ENCODE data around the gene ZNF804A. TPM values are rescaled to one million over a fixed set of nuclear protein-coding genes. Genes with fewer than 3 reads are reported as not detected.

ZNF804A gene
- polyA plus RNA-seq, 3 donors, result 0.83 to 3.7 (median 1.8) TPM

DNA sequence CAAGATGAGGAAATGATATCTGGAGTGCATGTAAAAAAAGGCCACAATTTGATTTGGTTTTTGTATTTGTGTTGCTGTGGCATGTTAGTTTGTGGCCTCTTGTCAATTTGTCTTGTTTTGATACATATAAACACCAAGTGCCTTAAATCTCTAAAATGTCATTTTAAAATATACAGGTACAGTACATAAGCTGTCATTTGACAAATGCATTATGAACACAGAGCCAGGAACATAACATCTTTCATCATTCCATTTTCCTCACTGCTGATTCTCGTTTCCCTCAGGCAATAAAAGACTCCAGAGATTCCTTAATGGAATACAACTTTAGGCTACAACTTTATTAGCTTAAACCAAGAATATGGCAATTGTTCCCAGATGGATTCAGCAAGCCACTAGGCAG is 217.5 kb downstream of the ZNF804A start:
- intact Hi-C loops (cut with micrococcal nuclease), result no loop called here
- H3K4me2 ChIP-seq (replicated peaks; ENCODE audit: extremely low read depth, low read length, poor library complexity, severe bottlenecking), result no peak overlapping the region
- Mint-ChIP-seq H3K4me1 (no peaks in the 10 kb centered on the region), H3K9me3 (peaks cover 5 to 21% (median 15%) of the 10 kb centered on the region in 7 donors), H3K27me3 (ENCODE audit: low read depth in 3 of 3) (no peaks in the 10 kb centered on the region), H3K4me3 (no peak overlapping the region), H3K36me3 (peaks cover 0 to 3% of the 10 kb centered on the region in 2 donors), H3K27ac (no peak overlapping the region)
- H3K27ac ChIP-seq (ENCODE audit: low read depth in 1 of 2, low read length in 2 of 2), result no peak overlapping the region
- H2AFZ ChIP-seq (ENCODE audit: insufficient read depth, low read depth, low read length, poor library complexity, severe bottlenecking), result no peak overlapping the region
- no peak for DNase-seq
- H3K4me1 ChIP-seq (ENCODE audit: control insufficient read depth in 1 of 2, insufficient read depth in 2 of 2, low read length in 2 of 2), result no peaks in the 10 kb centered on the region
- peaks cover 2 to 5% of the 10 kb centered on the region in 2 donors for H3K9me3 ChIP-seq (replicated peaks in 1 of 2; ENCODE audit: control insufficient read depth in 1 of 2, insufficient read depth in 1 of 2, low read length in 2 of 2)
- H4K20me1 ChIP-seq (ENCODE audit: insufficient read depth, low read length), result no peaks in the 10 kb centered on the region
- H3K4me3 ChIP-seq (replicated peaks in 1 of 3; ENCODE audit: low read depth in 2 of 3, low read length in 3 of 3), result no peak overlapping the region
- no peak for TF ChIP-seq CTCF (IDR thresholded peaks at IDR 0.05)
- no CpG with 5 or more reads among the region's 1 CpG for WGBS (ENCODE audit: insufficient coverage)
- H3K79me2 ChIP-seq (ENCODE audit: insufficient read depth, low read length), result no peaks in the 10 kb centered on the region
- H3K9ac ChIP-seq (ENCODE audit: insufficient read depth, low read length, poor library complexity, severe bottlenecking), result no peak overlapping the region
- no peaks in the 10 kb centered on the region for H3K27me3 ChIP-seq (ENCODE audit: control insufficient read depth in 2 of 2, insufficient read depth in 2 of 2, low read length in 2 of 2)
- no peaks in the 10 kb centered on the region for H3K36me3 ChIP-seq (replicated peaks in 1 of 2; ENCODE audit: control insufficient read depth in 1 of 2, insufficient read depth in 2 of 2, low read length in 2 of 2)

- Mint-ChIP-seq H3K9me3 (peaks cover 0 to 11% (median 5%) of the 10 kb centered on the region in 7 donors), H3K4me3 (no peak overlapping the region), H3K27me3 (ENCODE audit: low read depth in 3 of 3) (no peaks in the 10 kb centered on the region), H3K4me1 (no peaks in the 10 kb centered on the region), H3K27ac (peak overlapping the region in 1 of 7 donors; percentile 53), H3K36me3 (no peaks in the 10 kb centered on the region)
- Histone ChIP-seq H3K4me1 (ENCODE audit: control insufficient read depth in 1 of 2, insufficient read depth in 2 of 2, low read length in 2 of 2) (no peaks in the 10 kb centered on the region), H3K27me3 (ENCODE audit: control insufficient read depth in 2 of 2, insufficient read depth in 2 of 2, low read length in 2 of 2) (no peaks in the 10 kb centered on the region), H3K9ac (ENCODE audit: insufficient read depth, low read length, poor library complexity, severe bottlenecking) (no peak overlapping the region), H3K4me2 (replicated peaks; ENCODE audit: extremely low read depth, low read length, poor library complexity, severe bottlenecking) (no peak overlapping the region), H4K20me1 (ENCODE audit: insufficient read depth, low read length) (no peaks in the 10 kb centered on the region), H3K36me3 (replicated peaks in 1 of 2; ENCODE audit: control insufficient read depth in 1 of 2, insufficient read depth in 2 of 2, low read length in 2 of 2) (no peaks in the 10 kb centered on the region), H2AFZ (ENCODE audit: insufficient read depth, low read depth, low read length, poor library complexity, severe bottlenecking) (no peak overlapping the region), H3K79me2 (ENCODE audit: insufficient read depth, low read length) (no peaks in the 10 kb centered on the region), H3K9me3 (replicated peaks in 1 of 2; ENCODE audit: control insufficient read depth in 1 of 2, insufficient read depth in 1 of 2, low read length in 2 of 2) (peaks cover 0 to 3% of the 10 kb centered on the region in 2 donors), H3K4me3 (replicated peaks in 1 of 3; ENCODE audit: low read depth in 2 of 3, low read length in 3 of 3) (no peak overlapping the region), H3K27ac (ENCODE audit: low read depth in 1 of 2, low read length in 2 of 2) (no peak overlapping the region)
- intact Hi-C loops (cut with micrococcal nuclease), result no loop called here
- 83% methylated on average over 2 of the region's 2 CpGs for WGBS (ENCODE audit: insufficient coverage)
- DNase-seq, result no peak
- TF ChIP-seq CTCF (IDR thresholded peaks at IDR 0.05), result no peak
Observed at GRCh38 chr2:184824597-184824996, 226.3 kb downstream of the ZNF804A start.

All from CD14-positive monocyte (primary cell).